HepG2 (cell line): Measurements from ENCODE around the gene TACC3. TPM values are rescaled to one million over a fixed set of nuclear protein-coding genes. Genes with fewer than 3 reads are reported as not detected.

ENCODE experiments used
- ATAC-seq: fragments of 200-7000 bp; cut with Tn5 transposase; 3 replicates; pipeline ENCODE4 v1.9.1; 2020; ENCODE audit warnings: mild to moderate bottlenecking, moderate library complexity
- BruUV-seq: library from RNA; stranded (reverse); fragments of 400-500 nt; replicated peaks from 2 replicates; lab custom pipeline; 2021; lab: Mats Ljungman, UMichigan
- CTCF ChIA-PET: fragments of 300-600 bp; formaldehyde crosslinking; extraction: SDS; loops from one replicate; lab custom pipeline; 2021; ENCODE audit warnings: low total read pairs, inconsistent platforms, low intra/inter-chr PET ratio; lab: Yijun Ruan, JAX
- POLR2A ChIA-PET: fragments of 350-600 bp; sonication (Branson Sonifier 250); formaldehyde crosslinking; loops from one replicate; lab custom pipeline; 2020; ENCODE audit warnings: antibody characterized with exemption, inconsistent platforms; lab: Yijun Ruan, JAX
- DNase-seq: peaks from one replicate; pipeline ENCODE4 v3.0.0-alpha.2; 2015; ENCODE audit warnings: low spot score
- FAIRE-seq: peaks from 3 replicates; lab custom pipeline; 2011; peaks lifted over from hg19 to GRCh38; lab: Jason Lieb, UNC
- H2AFZ ChIP-seq: one replicate; pipeline ENCODE4 v1.6.1; 2011; ENCODE audit warnings: low read length, inconsistent platforms
- H3K27ac ChIP-seq: fragments of 300-600 bp; 3 replicates; pipeline ENCODE4 v1.8.0; 2011; ENCODE audit warnings: mixed run types, mild to moderate bottlenecking, mixed read lengths, low read length, inconsistent platforms; ENCODE audit not compliant: insufficient read depth; ENCODE audit errors: extremely low read length
- H3K27me3 ChIP-seq, 2 experiments: fragments of 200-600 bp in 1 of 2; 2 replicates in 1 of 2; 3 replicates in 1 of 2; pipeline versions ENCODE4 v1.6.0 to v1.8.0; 2011; ENCODE audit warnings: low read length in 2 of 2, mild to moderate bottlenecking in 2 of 2, moderate library complexity in 2 of 2, inconsistent platforms in 1 of 2; ENCODE audit not compliant: insufficient read depth in 2 of 2, control insufficient read depth in 1 of 2
- H3K36me3 ChIP-seq, 2 experiments: fragments of 200-600 bp in 1 of 2; replicated peaks in 1 of 2; 2 replicates in 1 of 2; 3 replicates in 1 of 2; pipeline versions ENCODE4 v1.5.1 to v1.8.0; 2011; ENCODE audit warnings: low read length in 2 of 2, inconsistent platforms in 1 of 2; ENCODE audit not compliant: insufficient read depth in 2 of 2, control insufficient read depth in 1 of 2
- H3K4me1 ChIP-seq: 2 replicates; pipeline ENCODE4 v1.5.1; 2012; ENCODE audit warnings: low read length, inconsistent platforms; ENCODE audit not compliant: insufficient read depth
- H3K4me2 ChIP-seq: 2 replicates; pipeline ENCODE4 v1.6.0; 2011; ENCODE audit warnings: low read depth, low read length, inconsistent platforms
- H3K4me3 ChIP-seq, 3 experiments: fragments of 200-600 bp in 1 of 3; sonication (generic), shearing (Covaris generic) in 1 of 3; replicated peaks in 1 of 3; 2 replicates each; pipeline ENCODE4 v1.5.1; 2011 to 2016; ENCODE audit warnings: low read length in 3 of 3, inconsistent platforms in 2 of 3, low read depth in 2 of 3, mild to moderate bottlenecking in 2 of 3, control low read depth in 1 of 3, mixed read lengths in 1 of 3; ENCODE audit not compliant: insufficient read depth in 1 of 3
- H3K79me2 ChIP-seq: one replicate; pipeline ENCODE4 v1.6.1; 2011; ENCODE audit warnings: low read length, inconsistent platforms; ENCODE audit not compliant: insufficient read depth
- H3K9ac ChIP-seq: 2 replicates; pipeline ENCODE4 v1.6.0; 2011; ENCODE audit warnings: mild to moderate bottlenecking, low read depth, low read length, inconsistent platforms; ENCODE audit not compliant: insufficient read depth
- H3K9me3 ChIP-seq: 2 replicates; pipeline ENCODE4 v1.5.1; 2012; ENCODE audit warnings: mild to moderate bottlenecking, low read length
- H4K20me1 ChIP-seq: 2 replicates; pipeline ENCODE4 v1.6.0; 2011; ENCODE audit warnings: inconsistent platforms, mild to moderate bottlenecking, low read length, moderate library complexity; ENCODE audit not compliant: insufficient read depth
- ERF ChIP-seq: IDR thresholded peaks from 2 replicates; pipeline ENCODE4 v1.6.1; 2018; ENCODE audit warnings: missing biosample characterization, missing genetic modification reagents
- NFE2 ChIP-seq: sonication (generic); formaldehyde crosslinking; IDR thresholded peaks from 2 replicates; pipeline ENCODE4 v1.4.0; 2020; ENCODE audit warnings: missing genetic modification reagents
- THAP9 ChIP-seq: sonication (generic); formaldehyde crosslinking; IDR thresholded peaks from 2 replicates; pipeline ENCODE4; 2020; ENCODE audit warnings: missing genetic modification reagents, mild to moderate bottlenecking, borderline replicate concordance
- WGBS: methylation state at CpG from one replicate; pipeline ENCODE4 v1.1.6; 2017; ENCODE audit warnings: low lambda C conversion rate; 5-methylcytosine and 5-hydroxymethylcytosine counted together
- in situ Hi-C: cut with HindIII; loops from 2 replicates; pipeline ENCODE4 v1.10.0; 2017; ENCODE audit warnings: low pct_unique_long_range_greater_than_20kb; ENCODE audit not compliant: extremely low pct_ligation_motif_present
- intact Hi-C: fragments of 100-400 bp; cut with micrococcal nuclease; formaldehyde crosslinking; loops from one replicate; pipeline ENCODE4 v1.10.0; 2022; ENCODE audit not compliant: unreplicated experiment
- polyA plus RNA-seq, 8 experiments: library from polyadenylated mRNA; depleted of rRNA in 3 of 8; stranded (reverse) in 7 of 8; unstranded in 1 of 8; fragments of >200 nt; fragmentation: Illumina TruSeq in 4 of 8; extraction: Trizol in 4 of 8; gene quantifications; 2 replicates each; pipeline versions ENCODE4 v1.2.1 to v1.2.3, GENCODE V29; 2011 to 2016; ENCODE audit warnings: low read depth in 4 of 8, missing spikeins in 1 of 8, mixed read lengths in 1 of 8; ENCODE audit not compliant: insufficient read depth in 1 of 8
- total RNA-seq, 5 experiments: library from RNA; depleted of rRNA; stranded (reverse); fragments of >200 nt; fragmentation: Illumina TruSeq; extraction: Trizol; gene quantifications; 2 replicates each; pipeline ENCODE4 v1.2.3, GENCODE V29; 2016; ENCODE audit warnings: low read depth in 1 of 5
- TF ChIP-seq, protein P1 (sequence below): sonication (generic); formaldehyde crosslinking; IDR thresholded peaks from 2 replicates; pipeline ENCODE4 v1.5.0; 2020; ENCODE audit warnings: missing genetic modification reagents

The TACC3 gene
- total and polyA plus RNA-seq, 2 of the 13 experiments (the other 11 are each of a cell fraction or from before 2014, with no cell fraction given), result 20.3 to 21.2 TPM

DNA sequence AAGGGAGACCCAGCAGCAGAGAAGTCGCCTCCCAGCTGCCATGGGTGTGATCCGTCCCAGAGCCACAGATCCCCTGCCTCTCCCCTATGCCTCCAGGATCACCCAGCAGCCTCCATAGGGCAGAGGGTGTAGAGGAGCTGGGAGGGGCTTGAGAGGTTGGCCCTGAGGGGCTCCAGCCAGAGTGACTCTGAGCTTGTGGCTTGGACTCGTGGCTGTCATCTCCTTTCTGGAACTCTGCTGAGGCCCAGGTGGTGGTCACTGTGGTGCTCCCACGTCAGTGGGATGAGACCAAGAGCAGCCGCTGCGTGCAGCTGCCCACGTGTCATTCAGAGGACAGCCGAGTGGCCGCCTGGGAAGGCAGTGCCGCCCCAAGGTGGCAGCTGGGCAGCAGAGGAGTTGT is 4.2 kb downstream of the TACC3 start:
- intact Hi-C loops (no loop called here), in situ Hi-C loops (loop anchor here (5.0 kb wide), 1 partner anchor 33 kb away; no protein-coding TSS in a partner anchor)
- Histone ChIP-seq H3K4me2 (no peak overlapping the region), H3K9ac (no peak overlapping the region), H3K36me3 (peaks cover 17 to 50% of the 10 kb centered on the region in 2 experiments; a peak in 4 of 5 replicates), H3K9me3 (no peaks in the 10 kb centered on the region), H3K4me1 (peaks cover 32% of the 10 kb centered on the region), H3K4me3 (no peak overlapping the region), H3K79me2 (peaks cover 28% of the 10 kb centered on the region), H2AFZ (no peak overlapping the region), H4K20me1 (peaks cover 3% of the 10 kb centered on the region; the same call in 1 of the 2 replicates), H3K27me3 (no peaks in the 10 kb centered on the region), H3K27ac (no peak overlapping the region)
- WGBS, result 98% methylated on average over 10 of the region's 10 CpGs
- DNase-seq, result no peak
- ChIA-PET CTCF (interaction anchor here (1.2 to 2.0 kb wide), 3 partner anchors 30 to 84 kb away, joined by 3 to 40 read pairs (median 6); no protein-coding TSS in a partner anchor), POLR2A (no interaction called here)
- no TSS peak for BruUV-seq
- TF ChIP-seq NFE2 (CRISPR knock-in tag), result no peak
- TF ChIP-seq, protein P1, sequence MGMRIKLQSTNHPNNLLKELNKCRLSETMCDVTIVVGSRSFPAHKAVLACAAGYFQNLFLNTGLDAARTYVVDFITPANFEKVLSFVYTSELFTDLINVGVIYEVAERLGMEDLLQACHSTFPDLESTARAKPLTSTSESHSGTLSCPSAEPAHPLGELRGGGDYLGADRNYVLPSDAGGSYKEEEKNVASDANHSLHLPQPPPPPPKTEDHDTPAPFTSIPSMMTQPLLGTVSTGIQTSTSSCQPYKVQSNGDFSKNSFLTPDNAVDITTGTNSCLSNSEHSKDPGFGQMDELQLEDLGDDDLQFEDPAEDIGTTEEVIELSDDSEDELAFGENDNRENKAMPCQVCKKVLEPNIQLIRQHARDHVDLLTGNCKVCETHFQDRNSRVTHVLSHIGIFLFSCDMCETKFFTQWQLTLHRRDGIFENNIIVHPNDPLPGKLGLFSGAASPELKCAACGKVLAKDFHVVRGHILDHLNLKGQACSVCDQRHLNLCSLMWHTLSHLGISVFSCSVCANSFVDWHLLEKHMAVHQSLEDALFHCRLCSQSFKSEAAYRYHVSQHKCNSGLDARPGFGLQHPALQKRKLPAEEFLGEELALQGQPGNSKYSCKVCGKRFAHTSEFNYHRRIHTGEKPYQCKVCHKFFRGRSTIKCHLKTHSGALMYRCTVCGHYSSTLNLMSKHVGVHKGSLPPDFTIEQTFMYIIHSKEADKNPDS (CRISPR knock-in tag), result peak; percentile 47; the same call in 1 of the 2 replicates
- ATAC-seq, result no peak
- FAIRE-seq, result no peak

GRCh38 chr4:1726146-1726934 is 5.0 kb downstream of the TACC3 start:
- peak; percentile 64 for ATAC-seq
- ChIA-PET POLR2A (interaction anchor here (1.0 kb wide), 1 partner anchor 14 kb away, joined by 4 read pairs; the partner anchor contains the start of gene SLBP), CTCF (interaction anchor here (1.2 to 2.0 kb wide), 3 partner anchors 31 to 83 kb away, joined by 3 to 40 read pairs (median 6); no protein-coding TSS in a partner anchor)
- H3K4me1 ChIP-seq, result peaks cover 32% of the 10 kb centered on the region
- peaks cover 28% of the 10 kb centered on the region for H3K79me2 ChIP-seq
- WGBS, result 58% methylated on average over 11 of the region's 17 CpGs
- H3K4me3 ChIP-seq, result no peak overlapping the region
- peaks cover 3% of the 10 kb centered on the region; the same call in 1 of the 2 replicates for H4K20me1 ChIP-seq
- FAIRE-seq, result peak; percentile 97
- H3K36me3 ChIP-seq, result peaks cover 23 to 58% of the 10 kb centered on the region in 2 experiments; a peak in 4 of 5 replicates
- H3K27ac ChIP-seq, result no peak overlapping the region
- H3K9me3 ChIP-seq, result no peaks in the 10 kb centered on the region
- in situ Hi-C loops, result loop anchor here (5.0 kb wide), 1 partner anchor 34 kb away; no protein-coding TSS in a partner anchor
- intact Hi-C loops, result loop anchor here (1.0 kb wide), 1 partner anchor 33 kb away; no protein-coding TSS in a partner anchor
- no TSS peak for BruUV-seq
- no peak overlapping the region for H3K4me2 ChIP-seq
- peak; percentile 82 for DNase-seq
- H3K27me3 ChIP-seq, result no peaks in the 10 kb centered on the region
- no peak overlapping the region for H3K9ac ChIP-seq
- no peak overlapping the region for H2AFZ ChIP-seq
- TF ChIP-seq ERF (CRISPR knock-in tag), result peak; percentile 55; the same call in 1 of the 2 replicates
- peak; percentile 67; the same call in 1 of the 2 replicates for TF ChIP-seq THAP9 (CRISPR knock-in tag)
